GM21423 (cell line): Measurements from ENCODE around the gene PRKAG2.
"Not testable (repeated sequence)": the region's sequence is repeated elsewhere in the genome, so short reads cannot be mapped to it uniquely, and the experiment has no call there.

Experiments used
- ATAC-seq: cut with Tn5 transposase; IDR thresholded peaks from one replicate; pipeline ENCODE4 v1.9.1; 2021; ENCODE audit warnings: mild to moderate bottlenecking, moderate library complexity; ENCODE audit not compliant: unreplicated experiment

Gene PRKAG2

GRCh38 chr7:151885202-151885580 lies 8.3 kb upstream of the PRKAG2 start:
- no peak for ATAC-seq

DNA sequence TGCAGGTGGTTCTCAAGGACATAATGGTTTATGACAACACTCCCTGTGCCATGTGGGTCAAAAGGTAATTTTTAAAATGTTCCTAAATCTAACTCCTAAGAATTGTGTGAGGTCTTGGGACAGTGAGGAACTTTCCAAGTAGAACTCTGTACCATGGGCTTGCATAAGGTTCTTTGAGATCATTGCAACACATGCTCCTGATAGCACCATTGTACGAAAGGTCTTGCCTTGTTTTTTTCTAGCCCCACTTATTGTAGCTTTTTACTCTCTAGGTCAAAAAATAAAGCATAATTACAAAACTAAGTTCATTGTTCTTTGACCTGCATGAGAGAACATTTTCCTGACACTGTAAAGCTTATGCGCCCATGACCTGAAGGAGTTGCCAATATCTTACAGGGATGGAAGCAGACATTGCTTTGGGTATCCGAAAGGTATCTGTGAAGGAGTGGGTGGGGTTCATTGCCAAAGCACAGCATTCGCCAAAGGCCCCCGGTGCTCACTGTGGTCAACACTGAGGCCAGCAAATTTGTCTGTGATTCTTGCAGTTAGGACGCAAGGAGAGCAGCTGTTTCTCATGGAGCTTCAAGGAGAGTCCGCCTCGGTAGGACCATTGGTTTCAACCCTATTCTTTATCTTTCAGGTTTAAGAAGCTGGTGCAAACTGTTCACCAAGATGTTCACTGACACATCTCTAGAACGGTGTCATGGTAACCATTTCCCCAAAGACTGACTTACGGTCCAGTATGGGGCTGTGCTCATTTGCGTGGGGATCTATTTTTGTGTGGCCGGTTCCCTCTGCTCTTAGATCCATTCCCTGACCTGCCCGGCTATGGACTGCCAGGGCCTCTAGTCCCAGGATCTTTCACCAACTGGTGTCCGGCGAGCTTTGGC lies 7.6 kb upstream of the PRKAG2 start:
- ATAC-seq: no peak

GRCh38 chr7:151883857-151884256 lies 6.9 kb upstream of the PRKAG2 start:
- no peak for ATAC-seq

DNA sequence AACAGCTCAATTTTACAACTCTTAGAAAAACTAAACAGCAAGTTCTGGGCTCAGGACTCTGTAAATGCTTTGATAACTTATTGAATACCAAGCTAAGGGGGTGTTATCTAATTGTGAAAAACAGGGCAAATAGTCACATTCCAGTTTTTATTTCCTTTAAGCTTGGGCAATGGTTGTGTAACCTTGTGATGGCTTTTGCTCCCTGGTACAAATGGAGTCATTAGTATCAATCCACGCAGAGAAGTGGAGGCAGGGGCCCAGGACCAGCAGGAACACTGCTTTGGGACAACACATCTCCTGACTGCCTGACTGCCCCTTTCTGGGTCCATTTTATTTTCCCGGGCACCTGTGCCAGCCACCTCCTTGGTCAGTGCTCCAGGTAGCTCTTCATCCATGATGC lies 5.8 kb upstream of the PRKAG2 start:
- no peak for ATAC-seq

GRCh38 chr7:151880688-151881087 lies 3.8 kb upstream of the PRKAG2 start:
- no peak for ATAC-seq

DNA sequence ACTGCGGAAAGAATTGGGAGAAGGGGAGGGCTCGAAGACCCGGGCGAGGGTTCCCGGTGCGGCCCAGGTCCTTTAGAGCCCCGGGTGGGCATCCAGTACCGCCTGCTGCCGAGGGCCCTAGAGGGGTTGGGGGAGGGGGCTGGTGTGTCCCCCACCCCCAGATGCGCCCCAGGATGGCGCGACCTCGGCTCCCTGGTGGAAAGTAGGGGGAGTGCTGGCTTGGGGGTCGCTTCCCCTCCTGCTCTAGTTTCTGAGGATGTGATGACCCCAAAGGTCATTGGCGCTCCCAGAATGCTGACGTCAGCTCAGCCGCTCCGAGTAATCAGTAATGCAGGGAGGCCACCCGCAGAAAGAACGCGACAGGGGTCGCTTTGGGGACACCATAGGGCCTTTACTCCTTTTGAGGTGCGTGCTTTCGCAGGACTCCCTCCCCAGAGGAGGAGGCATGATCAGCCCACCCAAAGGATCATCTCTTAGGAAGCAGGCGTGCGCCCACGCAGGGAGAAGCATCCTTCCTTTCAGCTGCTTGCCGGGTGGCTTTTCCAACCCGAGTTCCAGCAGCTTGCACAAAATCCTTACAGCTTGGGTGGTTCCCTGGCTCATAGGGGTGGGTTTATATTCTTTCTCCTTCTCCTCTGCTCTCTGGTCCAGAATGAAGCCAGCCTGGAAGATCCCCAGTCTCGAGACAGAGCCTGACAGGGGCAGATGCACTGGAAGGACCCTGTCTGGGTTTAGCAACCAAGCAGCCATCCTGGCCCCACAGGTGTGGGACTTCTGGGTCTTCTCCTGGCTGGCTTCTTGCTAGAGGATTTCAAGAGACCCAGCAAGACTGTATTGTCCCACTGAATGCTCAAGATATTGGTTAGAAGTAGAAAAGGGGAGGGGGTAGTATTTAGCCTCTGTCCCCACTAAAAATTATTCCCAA lies 1.3 kb upstream of the PRKAG2 start:
- no peak for ATAC-seq

- ATAC-seq: no peak
Measured at GRCh38 chr7:151875942-151876898, 695 bp downstream of the PRKAG2 start.

DNA sequence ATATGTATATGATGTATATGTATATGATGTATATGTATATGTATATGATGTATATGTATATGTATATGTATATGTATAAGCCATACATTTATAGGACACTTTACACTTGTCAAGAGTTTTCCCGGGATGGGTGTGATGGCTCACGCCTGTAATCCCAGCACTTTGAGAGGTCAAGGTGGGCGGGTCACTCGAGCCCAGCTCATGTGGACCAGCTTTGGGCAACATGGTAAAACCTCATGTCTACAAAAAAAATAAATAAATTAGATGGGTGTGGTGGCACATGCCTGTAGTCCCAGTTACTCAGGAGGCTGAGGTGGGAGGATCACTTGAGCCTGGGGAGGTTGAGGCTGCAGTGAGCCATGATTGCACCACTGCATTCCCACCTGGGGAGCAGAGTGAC lies 2.4 kb downstream of the PRKAG2 start:
- ATAC-seq: not testable (repeated sequence)

GRCh38 chr7:151873402-151873965 lies 3.4 kb downstream of the PRKAG2 start:
- ATAC-seq: no peak

GRCh38 chr7:151872531-151873401 lies 4.1 kb downstream of the PRKAG2 start:
- ATAC-seq: no peak

- ATAC-seq: no peak
Measured at GRCh38 chr7:151871904-151872303, 5.0 kb downstream of the PRKAG2 start.

- no peak for ATAC-seq
Measured at GRCh38 chr7:151871189-151871735, 5.7 kb downstream of the PRKAG2 start.

DNA sequence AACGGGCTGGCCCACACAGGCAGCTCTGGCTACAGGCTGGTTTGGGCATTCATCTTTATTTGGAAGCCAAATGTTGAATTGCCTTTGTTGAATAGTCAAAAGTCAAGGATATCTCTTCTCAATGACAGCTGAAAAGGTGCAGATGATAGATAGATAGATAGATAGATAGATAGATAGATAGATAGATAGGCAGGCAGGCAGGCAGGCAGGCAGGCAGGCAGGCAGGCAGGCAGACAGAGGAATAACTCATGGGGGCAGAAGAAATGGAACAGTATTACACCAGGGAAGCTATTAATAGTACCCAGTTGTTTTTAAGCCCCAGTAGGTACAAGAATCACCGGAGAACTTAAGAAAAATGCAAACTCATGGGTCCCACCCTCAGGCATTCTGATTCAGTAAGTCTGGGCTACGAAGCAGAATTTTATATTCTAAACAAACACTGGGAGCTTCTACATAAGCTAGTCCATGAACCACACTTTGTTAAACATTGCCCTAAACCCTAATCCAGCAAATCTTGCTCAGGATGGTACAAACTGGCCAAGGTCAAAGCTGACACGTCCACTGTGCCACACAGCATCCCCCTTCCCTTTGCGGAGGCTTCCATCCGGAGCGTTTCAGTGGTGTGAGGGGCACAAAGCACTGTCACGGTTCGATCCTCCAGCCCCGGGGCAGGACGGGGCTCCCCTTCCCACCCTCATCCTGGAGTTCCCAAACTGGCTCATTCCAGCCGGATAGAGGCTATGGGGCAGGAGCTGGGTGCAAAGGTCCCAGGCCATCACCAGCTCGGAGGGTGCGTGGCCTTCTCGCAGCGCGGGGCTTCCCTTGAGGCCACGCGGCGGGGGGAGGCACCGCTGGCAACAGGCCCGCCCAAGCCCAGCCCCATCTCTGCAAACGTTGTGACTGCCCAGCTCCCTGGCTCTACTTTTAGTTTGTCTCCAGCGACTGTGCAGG lies 6.7 kb downstream of the PRKAG2 start:
- ATAC-seq: no peak

DNA sequence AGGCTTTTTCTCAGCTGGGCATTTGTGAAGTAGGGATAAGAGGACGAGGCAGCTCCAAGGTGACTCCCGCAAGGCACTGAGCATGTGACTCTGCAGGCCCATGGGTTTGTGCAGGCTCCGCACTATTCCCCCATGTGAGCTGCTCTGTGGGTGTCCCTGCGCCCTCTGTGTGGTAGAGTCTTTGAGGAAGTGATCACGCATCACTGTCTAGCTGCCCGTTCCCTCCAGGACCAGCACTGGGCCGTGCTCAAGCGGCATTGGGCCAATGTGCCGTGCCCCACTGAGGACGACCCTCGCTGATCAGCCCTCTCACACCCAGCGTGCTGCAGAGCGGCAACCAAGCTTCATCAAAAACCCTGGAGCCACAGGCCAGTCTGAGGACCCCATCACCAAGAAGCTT lies 7.5 kb downstream of the PRKAG2 start:
- ATAC-seq: no peak

GRCh38 chr7:151869109-151869428 lies 7.8 kb downstream of the PRKAG2 start:
- no peak for ATAC-seq

GRCh38 chr7:151868396-151869108 lies 8.4 kb downstream of the PRKAG2 start:
- no peak for ATAC-seq

DNA sequence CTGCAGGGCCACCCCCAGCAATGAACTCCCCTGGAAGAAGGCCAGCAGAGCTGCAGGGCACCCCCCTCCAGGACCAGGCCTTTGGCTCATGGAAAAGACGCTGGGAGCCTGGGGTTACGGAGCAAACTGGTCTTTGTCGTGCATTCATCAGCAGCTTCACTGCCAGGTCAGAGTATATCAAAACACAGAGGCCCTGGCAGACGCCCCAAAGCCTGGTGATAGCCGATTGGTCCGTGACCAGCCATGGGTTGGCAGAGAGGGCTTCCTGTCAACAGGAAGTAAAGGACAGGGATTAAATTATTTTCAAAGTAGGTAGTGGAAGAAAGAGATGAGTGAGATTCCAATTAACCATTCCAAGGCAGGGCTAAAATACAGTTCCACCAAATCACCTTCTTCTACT lies 9.0 kb downstream of the PRKAG2 start:
- no peak for ATAC-seq
